DMS 273 treated with DMSO at 0.1 percent for 48 hours (cell line): ENCODE results near the gene NPAS1.

Experiments used
- DNase-seq: peaks from one replicate; lab custom pipeline; 2025; lab: John Stamatoyannopoulos, UW

Gene NPAS1

DNA sequence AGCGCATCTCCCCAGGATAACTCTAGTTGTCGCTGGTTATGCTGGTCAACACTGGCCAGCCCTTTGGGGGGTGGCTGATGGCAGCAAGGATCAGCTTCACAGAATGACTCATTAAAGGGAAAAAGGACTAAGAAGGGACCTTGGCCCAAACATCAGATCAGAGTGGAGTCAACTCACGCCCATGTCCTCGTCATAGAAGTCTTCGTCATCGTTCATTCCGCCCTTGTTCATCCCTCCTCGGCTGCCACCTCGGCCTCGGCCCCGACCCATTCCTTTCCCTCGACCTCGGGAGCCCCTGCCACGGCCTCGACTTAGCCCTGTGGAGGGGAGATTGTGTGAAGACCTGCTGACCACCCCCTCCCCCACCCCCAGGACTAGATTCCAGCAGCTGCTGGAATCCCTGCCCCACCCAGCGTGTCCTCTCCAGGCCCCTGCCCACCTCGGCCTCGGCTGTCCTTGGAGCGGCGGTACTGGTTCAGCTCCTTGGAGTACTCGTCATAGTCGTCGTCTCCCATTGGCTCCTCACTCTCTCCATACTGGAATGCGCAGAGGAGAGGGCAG lies 65.3 kb downstream of the NPAS1 start:
- no peak for DNase-seq

DNA sequence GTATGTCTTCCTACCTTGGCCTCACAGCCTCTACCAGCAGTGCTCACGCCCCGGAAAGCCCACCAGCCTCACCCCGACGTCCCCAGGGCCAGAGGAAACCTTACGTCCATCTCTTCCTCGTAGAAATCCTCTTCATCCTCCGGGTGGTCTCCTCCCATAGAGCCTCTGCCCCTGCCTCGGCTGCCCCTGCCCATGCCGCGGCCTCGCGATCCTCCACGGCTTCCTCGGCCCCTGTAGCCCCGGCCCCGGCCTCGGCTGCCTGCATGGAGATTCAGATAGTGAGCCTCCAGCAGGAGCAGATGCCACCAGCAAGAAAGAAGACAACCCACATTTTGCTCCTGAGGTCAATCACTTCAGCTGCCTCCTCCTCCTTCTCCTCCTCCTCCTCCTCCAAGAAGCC lies 66.6 kb downstream of the NPAS1 start:
- no peak for DNase-seq

DNA sequence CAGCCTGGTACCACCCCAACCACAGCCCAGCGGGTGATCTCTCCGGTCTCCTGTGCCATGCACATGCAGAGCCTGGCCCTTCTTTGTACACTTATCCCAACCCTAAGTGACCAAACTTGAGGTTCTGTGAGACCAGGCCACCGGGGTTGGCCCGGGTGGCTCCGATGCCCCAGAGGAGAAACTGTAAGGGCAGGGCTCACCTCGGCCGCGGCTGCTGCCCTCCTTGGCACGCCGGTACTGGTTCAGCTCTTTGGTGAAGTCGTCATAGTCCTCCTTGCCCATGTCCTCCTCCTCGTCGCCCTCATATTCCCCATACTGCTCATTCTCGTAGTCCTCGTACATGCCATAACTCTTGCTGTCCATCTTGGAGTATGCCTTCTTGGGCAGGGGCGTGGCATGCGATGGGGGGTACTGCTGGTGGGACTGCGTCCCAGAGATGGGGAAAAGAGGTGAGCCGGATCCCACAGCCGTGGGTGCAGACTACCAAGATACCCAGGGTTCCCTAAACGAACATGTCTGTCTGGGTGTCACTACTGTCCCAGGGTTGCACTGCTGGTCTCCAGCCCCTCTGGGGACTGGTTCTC lies 70.2 kb downstream of the NPAS1 start:
- DNase-seq, result no peak

DNA sequence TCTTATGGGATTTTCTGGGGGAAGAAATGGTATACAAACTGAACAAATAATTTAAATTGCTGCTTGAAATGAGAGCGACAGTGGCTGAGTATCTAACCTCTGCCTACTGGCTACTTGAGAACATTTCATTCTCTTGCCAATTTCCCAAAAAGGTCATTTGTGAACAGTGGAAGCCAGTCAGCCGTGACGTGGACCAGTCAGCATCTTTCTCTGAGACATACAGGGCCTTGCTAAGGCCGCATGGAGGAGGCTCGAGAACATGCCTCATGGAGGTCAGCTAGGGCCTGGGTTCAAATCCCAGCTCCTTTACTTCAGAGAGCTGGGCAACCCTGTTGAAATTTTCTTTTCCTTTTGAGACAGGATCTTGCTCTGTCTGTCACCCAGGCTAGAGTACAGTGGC lies 73.6 kb downstream of the NPAS1 start:
- no peak for DNase-seq

DNA sequence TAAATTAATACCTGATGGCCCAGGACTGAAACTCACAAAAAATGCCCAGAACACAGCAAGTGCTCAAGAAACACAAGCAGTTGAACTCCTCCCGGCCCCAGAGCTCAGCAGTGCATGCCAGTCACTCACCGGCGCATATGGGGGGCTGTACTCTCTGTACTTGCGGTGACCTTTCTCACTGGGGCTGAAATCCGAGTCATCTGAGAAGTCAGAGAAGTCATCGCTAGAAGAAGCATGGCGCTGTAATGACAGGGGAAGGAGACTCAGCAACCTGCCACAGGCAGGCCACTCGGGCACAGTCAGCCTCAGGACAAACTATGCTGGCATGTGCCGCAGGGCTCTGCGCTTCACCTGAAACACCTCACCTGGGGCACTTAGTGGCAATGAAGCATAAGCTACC lies 74.2 kb downstream of the NPAS1 start:
- DNase-seq, result no peak

DNA sequence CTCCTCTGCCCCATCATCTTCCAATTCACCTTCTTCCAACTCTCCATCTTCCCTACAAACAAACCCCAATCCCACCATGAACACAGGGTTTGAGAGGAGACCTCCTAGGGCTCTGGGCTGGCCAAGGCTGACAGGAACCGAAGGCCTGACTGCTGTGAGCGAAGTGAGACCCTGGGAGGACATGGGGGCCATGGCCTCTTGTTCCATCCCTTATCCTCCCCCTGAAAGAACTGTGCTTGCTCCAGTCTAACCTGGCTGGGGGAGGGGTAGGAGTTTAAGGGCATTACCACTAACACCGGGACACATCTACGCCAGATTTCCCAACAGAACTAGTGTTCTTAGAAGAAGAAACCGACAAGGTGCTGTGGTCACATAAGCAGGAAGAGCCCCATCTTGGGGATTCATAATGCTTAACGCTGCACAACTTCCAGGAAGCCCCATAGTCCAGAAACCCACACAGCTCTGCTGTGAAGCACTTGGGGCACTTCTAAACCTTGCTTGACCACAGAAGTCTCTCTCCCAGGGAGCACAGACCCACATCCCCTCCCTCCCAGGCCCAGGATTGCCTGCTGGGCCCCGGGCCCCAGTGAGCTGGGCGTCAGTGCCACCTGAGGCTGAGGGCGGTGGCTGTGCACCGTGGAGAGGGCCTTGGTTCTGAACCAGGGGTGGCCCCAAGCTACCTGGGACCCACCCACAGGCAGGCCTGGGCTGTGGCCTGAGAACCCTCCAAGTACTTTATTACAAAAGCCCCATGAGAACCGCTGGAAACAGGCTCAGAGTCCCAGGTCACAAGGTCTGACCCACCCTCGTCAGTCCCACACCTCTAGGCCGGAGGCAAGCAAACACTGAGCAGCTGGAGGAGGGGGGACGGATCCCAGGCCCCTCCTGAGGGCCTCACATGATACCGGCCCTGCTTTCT lies 75.2 kb downstream of the NPAS1 start:
- DNase-seq, result no peak
